CD4-positive, alpha-beta T cell treated with Interleukin-10 for 1 hour (primary cell): ENCODE measurements around the gene PNPLA1.

Experiments
- DNase-seq: peaks from one replicate; pipeline ENCODE4 v3.0.0-alpha.2; 2020

The PNPLA1 gene

DNA sequence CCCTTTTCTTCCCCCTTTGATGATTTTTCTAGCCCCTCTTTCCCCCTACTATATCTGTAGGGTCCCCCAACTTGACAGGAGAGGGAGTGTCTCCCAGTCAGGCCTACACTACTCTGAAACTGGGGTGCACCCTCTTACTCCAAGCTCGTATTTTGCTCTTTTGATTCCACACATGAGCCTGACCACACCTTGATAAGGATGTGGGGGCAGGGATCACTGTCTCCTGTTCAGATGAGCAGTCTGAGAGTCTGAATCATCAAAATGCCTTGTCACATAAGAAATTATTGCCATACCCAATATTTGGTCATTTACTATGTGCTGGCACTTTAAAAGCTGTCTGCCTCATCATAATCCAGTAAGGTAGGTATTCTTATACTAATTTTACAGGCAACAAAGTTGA lies 15.9 kb downstream of the PNPLA1 start:
- DNase-seq: no peak

DNA sequence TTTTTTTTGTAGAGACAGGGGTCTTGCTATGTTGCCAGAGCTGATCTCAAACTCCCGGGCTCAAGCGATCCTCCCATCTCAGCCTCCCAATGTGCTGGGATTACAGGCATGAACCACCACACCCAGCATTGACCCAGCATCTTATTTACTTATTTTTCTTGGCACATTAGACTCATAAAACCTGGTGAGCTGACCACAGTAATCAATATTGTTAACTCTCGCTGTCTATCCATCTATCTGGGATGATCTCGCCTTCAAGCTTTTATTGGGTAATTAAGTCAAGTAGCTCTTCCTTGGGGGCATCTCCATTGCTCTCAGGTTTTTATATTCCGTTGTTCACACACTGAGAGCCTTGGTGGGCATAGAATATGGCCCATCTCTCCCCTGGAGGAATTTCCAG lies 17.0 kb downstream of the PNPLA1 start:
- DNase-seq: no peak

DNA sequence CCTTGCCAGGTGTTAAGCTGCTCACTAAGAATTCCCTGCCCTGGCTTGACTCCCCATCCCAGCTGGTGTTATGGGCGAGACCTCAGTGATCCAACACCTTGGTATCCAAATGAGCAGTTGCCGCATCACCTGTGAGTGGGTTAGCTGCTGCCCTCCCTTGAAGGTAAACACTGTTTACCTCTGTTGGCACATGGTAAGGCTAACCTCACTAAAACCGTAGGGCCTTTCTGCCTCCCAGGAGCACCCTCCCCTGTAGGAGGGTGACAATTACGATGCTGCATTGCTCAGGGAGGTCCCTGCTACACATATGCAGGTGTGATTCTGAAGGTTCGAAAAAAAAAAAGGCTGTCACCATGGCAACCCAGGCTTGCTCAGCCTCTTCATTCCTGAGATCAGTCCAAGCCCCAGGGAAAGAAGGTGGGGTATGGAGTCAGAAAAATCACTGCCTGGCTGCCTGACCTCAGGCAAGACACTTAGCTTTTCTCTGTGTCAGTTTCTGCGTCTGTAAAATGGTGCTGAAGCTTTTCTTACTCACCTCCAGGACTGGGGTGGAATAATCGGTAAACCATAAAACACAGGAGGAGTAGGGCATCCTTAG lies 19.5 kb downstream of the PNPLA1 start:
- DNase-seq: no peak

DNA sequence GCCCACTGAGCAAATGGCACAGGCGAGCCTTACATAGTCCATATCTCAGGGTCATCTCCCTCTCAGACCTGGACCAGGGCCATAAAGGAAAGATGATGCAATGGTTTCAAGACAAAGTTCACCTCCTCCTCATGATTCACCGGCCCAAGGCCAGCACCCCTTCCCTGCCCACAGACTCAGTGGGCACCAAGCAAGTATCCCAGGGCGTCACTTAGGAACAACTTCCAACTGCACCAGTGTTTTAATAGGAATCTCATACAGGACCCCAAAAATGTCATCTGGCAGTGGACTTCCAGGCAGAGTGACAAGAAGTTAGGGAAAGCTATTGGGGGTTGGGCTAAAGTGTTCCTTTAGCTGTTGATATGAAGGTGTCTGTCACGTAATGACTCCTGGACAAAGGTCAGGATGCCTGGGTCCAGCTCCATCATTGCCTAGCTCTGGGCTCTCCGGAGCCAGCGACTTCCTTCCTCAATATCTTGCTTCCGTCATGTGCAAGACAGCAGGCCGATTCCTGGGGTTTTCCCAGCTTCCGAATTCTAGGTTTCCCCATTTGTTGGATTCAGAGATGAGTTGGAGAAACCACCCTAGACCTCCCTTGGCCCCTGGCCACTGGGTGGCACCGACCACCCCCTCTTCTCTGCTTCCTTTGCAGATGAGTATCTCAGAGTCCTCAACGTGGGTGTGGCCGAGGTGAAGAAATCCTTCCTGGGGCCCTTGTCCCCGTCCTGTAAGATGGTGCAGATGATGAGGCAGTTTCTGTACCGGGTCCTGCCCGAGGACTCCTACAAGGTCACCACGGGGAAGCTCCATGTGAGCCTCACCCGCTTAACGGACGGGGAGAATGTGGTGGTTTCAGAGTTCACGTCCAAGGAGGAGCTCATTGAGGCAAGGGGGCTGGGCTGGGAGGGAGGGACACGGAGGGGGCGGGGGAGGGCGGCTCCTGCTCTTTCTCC lies 21.1 kb downstream of the PNPLA1 start:
- DNase-seq: peak; percentile 19

DNA sequence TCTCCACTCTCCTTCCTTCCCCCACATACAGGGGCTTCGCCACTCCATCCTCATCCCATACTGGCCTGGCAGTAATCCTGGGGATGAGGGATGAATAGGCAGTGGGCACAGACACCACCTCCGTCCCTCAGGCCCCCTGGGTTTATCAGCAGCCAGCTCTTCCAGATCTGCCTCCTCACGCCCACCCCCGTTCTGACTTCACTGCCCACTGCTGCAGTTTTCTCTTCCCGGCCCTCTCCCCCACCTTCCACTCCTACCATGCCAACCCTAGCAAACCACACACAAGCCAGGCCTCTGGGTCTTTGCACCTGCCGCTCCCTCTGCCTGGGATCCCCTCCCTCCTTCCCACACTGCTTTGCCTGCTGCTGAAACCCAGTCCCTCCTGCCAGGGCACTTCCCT lies 22.3 kb downstream of the PNPLA1 start:
- DNase-seq: no peak

DNA sequence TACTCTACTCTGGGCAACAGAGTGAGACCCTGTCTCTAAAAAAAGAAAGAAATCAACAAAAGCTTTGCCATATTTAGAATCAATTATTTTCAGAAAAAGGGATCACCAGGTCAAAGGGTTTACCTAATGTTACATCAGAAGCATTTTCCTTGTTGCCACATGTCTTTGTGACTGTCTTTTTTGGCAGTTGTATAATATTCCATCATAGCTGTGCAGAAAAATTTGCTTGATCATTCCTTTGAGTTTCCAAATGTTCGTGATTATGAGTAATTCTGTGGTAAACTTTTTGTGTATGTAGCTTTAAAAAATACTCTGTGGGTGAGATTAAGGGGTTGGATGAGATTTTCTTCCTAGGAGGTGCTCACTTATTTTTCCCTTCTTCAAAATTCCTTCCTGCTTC lies 26.4 kb downstream of the PNPLA1 start:
- no peak for DNase-seq

DNA sequence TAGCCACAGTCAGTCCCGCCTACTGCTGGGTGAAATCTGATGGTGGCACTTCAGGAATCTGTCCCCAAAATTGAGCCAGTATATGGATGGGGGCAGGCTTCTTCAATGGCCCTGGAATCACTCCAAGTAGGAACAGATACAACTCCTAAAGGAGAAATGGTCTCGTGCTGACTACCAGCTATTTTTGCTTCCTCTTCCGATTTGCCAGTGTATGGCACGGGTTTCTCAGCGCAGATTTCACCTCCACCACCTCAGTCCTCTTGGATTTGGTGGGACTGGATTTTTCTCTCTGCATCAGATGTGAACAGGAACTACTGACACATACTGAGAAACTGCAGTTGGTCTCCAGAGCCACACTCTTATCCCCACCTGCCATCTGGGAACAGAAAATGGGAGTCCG lies 27.2 kb downstream of the PNPLA1 start:
- no peak for DNase-seq

DNA sequence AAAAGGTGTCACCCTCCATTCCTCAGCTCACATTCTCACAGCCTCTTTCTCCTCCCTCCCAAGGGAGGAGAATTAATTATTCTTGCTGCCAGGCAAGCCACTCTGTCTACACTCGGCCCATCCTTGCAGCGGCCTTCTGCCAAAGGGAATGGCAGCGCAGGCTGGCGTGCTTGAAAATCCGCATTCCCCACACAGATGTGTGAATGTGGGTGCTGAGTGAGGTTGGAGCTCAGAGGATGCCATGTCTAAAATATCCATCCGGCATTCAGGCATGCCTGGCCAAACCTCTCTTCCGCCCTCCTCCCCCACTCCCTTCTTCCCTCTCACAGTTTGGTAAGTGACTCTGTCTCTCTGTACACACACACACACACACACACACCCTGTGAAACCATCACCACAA lies 27.7 kb downstream of the PNPLA1 start:
- DNase-seq: no peak

DNA sequence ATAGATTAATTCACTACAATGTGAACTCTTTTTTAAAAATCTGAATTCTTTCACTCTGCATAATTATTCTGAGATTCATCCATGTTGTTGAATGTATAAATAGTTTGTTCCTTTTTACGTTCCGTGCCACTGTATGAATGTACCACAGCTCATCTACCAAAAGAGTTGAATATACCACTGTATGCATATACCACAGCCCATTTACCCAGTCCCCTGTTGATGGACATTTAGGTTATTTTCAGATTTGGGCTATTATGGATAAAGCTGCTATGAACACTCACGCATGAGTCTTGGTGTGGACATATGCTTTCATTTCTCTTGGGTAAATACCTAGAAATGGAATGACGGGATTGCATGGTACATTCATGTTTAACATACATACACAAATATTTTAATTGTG lies 28.2 kb downstream of the PNPLA1 start:
- DNase-seq: no peak

DNA sequence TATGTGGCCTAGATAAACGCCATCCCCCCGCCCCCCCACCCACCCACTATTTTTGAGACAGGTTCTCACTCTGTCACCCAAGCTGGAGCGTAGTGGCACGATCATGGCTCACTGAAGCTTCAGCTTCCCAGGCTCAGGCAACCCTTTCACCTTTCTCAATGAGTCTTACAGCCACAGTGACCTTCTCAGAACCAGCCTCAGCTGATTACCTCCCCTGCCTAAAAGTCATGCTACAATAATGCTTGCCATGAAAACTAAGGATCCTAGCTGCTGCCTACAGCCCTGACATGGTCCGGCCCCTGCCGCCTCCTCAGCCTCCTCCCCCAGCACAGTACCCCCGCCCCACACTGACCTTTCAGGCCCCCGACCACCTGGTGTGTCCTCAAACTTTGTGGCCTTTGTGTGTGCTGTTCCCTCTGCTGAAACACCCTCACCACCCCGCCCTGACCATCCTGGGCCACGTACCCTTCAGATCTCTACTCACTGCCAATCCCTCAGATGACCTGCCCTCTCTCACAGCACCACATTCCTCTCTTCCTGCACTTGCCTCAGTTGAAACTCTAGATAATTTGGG lies 31.3 kb downstream of the PNPLA1 start:
- no peak for DNase-seq

DNA sequence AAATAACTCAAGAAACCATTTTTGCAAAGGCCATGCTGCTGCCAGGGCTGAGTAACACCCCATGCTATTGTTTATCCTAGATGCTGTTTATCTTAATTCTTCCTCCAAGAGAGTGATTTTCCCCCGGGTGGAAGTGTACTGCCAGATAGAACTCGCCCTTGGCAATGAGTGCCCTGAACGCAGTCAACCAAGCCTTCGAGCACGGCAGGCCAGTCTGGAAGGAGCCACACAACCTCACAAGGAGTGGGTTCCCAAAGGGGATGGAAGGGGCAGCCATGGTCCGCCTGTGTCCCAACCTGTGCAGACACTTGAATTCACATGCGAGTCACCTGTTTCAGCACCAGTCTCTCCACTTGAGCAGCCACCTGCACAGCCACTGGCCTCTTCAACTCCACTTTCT lies 31.9 kb downstream of the PNPLA1 start:
- no peak for DNase-seq

DNA sequence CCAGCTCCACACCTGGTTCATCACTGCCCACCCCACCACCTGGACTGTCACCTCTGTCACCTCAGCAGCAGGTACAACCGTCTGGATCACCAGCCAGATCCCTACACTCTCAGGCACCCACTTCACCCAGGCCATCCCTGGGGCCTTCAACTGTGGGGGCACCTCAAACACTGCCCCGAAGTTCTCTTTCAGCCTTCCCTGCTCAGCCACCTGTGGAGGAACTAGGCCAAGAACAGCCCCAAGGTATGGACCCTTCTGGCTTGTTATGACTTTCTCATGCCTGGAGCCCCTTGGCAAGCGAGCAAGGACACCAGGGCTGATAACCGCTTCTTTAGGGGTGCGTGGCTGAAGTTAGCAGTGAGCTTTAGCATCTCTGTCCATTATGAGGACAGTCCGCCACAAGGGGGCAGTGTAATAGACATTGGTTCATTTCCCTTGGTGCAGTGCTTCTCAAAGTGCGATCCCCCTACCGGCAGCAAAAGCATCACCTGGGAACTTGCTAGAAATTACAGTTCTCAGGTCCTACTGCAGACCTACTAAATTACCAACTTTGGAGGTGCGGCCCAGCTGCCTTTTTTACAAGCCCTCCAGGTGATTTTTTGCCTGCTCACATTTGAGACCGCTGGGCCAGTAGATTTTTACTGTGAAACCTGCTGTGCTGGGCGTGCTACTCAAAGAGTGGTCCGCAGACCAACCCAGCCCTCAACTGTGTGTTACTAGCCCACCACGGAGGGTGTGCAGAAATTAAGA lies 32.5 kb downstream of the PNPLA1 start:
- DNase-seq: peak; percentile 93

DNA sequence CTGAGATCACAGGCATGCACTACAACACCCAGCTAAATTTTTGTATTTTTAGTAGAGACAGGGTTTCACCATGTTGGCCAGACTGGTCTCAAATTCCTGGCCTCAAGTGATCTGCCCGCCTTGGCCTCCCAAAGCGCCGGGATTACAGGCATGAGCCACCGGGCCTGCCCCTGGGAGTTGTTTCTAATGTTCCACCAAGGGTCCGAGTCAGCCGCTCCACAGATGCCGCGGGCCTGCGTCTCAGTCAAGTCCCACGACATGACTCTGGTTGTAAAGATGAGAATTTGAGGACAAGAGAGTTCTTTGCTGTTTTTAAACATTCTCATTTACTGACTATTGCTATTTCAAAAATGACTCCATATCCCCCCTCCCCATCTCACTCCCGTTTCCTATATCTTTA lies 36.0 kb downstream of the PNPLA1 start:
- DNase-seq: no peak

DNA sequence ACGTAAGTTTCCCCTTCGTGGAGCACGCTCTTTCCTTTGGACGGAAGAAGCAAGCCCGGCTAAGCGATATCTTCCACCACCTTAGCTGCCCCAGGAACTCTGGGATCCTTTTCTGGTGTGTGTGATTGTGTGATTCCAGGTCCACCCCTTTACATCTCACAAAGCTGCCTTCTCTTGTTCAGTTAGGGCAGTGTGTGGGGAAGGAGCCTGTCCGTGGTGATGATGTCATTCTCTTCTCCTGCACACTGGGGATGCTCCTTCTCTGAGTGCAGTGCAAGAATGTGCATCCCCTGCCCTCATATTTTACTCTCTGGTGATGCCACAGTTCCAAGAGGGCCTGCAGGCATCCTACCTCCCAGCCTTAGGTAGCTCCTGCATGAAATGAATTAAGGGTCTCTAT lies 36.5 kb downstream of the PNPLA1 start:
- no peak for DNase-seq

DNA sequence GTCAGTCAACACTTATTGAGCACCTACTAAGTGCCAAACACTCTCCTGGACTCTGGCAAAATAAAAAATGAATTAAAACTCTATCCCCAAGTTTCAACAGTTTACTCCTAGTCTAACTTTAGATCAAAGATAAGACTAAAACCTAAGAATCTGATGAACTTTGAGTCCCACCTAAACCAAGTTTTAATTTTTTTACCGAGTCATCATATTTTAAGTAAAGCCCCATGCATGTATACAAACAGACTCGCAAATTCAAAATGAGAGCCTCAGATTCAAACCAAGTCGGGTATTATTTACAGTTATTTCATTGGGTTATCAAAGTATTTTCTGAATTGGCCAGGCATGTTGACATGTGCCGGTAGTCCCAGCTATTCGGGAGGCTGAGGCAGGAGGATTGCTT lies 38.7 kb downstream of the PNPLA1 start:
- no peak for DNase-seq

DNA sequence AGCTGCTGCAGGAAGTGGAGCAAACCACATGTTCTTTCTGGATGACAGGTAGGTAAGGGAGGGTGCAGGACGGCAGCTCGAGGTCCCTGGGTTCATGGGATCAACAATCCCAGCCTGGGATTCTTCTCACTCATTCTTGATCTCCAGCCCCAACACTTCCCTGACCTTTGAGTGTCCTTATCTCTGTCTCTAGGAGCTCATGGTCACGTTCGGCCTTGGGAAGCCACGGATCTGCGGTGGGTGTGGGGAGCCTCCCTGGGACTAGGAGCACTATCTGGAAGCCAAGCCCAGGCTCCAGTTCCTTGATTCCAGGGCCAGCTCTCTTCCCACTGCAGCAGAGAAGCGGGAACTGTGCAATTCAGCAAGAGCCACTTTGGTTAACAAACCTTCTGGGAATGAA lies 39.3 kb downstream of the PNPLA1 start:
- DNase-seq: no peak

DNA sequence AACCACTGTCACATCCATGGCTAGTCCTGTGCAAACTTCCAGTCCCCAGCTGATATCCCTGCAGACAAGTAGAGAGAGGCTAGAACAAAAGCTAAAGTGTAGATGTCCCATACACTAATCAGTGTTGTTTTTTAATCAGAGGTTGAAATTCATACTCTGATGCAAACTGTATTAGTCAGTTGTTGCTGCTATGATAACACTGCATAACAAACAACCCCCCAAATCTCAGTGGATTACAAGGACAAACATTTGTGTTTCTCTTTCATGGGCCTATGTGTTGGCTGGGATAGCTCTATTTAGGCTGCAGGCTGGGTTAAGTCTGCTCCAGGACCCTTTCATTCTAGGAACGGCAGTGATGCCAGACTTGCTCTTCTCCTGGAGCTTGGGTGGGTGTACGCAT lies 40.0 kb downstream of the PNPLA1 start:
- no peak for DNase-seq

DNA sequence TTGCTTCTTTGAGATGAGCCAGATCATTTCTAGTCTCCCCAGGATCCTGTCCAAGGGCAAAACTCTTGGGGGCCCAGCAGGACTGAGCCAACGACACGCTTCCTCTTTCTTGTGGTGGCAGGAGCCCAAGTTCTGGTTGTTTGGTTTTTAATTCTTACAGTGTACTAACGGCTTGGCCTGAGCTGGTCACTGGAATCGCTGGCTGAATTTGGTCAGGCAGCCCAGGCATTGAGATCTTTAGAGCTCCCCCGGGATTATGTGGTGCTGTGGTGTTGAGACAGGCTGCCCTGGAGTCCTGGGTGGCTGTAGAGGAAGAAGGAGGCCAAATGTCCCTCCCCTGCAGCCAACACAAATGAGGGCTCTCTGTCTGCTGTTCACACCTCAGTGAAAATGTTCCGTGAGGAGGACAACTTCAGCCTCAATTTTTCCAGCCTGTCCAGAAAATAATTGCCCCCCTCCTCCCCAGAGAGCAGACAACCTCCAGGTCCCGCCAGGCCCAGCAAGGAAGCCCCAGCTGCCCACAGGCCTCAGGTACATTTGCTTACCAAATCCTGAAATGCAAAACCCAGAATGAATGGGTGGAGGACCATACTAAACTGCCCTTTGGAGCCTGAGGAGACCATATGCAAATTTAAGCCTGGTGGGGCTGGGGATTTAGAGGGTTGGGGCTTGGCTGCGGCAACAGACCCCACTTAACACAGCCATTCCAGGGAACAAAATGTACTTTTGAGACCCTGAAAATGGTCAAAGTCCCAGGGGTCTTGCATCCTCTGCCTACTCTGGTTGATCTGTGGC lies 43.2 kb downstream of the PNPLA1 start:
- no peak for DNase-seq

DNA sequence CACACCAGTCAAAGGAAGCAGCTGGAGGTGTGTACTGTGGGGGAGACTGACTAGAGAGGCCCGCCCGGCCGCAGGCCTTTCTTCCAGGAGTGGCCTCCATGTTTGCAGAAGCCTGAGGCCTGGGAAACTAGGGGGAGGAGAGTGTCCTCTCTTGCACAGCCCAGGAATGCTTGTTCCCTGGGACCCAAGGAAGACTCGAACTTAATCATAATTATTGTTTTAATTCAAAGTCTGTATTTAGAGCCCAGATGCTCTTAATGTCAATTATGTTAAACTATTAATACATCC lies 43.7 kb downstream of the PNPLA1 start:
- DNase-seq: no peak

DNA sequence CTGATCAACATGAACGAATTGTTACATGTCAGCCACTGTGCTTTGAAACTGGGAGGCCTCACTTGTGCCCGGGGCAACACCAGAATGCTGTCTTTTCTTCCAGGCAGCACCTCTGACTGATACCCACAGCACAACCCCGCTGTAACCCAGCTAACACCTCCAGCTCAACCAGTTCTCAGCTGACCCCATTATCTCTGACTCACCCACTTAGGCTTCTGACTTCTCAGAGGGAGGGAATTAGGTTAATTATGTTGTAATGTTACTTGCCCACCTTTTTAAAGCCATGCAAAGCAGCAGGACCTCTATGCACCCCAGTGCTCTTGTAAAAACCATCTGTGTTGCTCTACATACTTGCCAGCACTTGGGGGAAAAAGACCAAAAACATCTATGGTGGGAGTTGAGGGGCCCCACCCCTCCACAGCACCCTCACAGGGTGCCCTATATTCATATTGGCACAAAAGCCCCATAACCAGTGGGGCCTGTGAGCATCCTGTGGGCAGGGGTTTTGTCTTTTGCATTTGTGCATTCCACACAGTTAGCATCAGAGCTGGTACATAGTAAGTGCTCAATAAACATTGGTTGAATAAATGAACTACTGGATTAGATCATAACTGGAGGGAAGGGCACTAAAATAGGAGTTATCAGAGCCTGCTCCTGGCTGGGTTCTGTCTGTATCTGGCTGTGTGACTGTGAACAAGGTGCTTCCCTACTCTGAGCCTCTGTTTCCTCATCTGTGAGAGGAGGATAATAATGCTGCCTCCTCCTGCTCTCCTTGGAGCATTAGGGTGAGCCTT lies 44.6 kb downstream of the PNPLA1 start:
- DNase-seq: no peak

DNA sequence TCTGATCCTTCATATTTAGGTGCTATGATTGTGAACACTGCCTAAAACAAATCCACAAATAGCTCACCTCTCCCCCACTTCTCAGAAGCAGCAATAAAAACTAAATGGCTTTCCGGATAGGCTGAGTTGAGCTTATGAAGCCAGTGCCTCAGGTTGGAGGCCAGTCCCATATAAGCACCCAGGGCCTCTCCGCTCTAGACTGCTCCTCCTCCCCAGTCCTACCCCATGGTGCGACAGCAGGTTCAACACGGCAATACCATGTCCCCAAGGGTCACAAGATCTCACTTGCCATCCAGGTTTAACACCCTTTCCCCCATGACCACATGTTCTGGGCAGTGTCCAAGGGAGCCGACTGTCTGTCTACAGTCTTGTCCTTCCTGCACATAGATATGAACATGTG lies 46.1 kb downstream of the PNPLA1 start:
- DNase-seq: no peak

DNA sequence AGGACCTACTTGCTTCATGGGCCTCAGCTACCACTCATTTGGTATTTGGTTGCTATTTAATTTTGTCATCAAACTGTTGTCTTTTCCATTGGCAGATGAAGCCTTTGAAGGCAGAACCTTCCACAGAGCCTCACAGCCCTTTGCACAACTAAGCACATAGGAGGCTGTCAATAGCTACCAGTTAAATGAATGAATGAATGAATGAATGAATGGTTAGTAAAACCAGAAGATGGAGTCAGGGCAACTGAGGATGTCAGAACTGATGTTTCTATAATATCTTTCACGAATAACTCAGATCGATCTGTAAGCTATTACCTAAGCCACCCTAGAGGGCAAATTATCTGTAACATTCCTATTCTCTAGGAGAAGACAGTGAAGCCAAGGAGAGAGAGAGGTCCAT lies 47.8 kb downstream of the PNPLA1 start:
- DNase-seq: no peak
